CD14-positive monocyte (primary cell): ENCODE data around the gene NKPD1. TPM values are rescaled to one million over a fixed set of nuclear protein-coding genes. Genes with fewer than 3 reads are reported as not detected.

Experiments used
- DNase-seq, 3 donors: peaks; one replicate each; pipeline ENCODE4 v3.0.0-alpha.2; 2011 to 2022
- H2AFZ ChIP-seq: 2 replicates; pipeline ENCODE4 v1.6.0; 2012; ENCODE audit warnings: mild to moderate bottlenecking, low read depth, low read length, inconsistent platforms; ENCODE audit not compliant: insufficient read depth, poor library complexity, severe bottlenecking
- H3K27ac ChIP-seq, 2 donors: 1 replicate in 1 of 2; 2 replicates in 1 of 2; pipeline ENCODE4 v1.5.1; 2012 to 2013; ENCODE audit warnings: low read length in 2 of 2, control low read depth in 1 of 2, inconsistent platforms in 1 of 2, low read depth in 1 of 2, mild to moderate bottlenecking in 1 of 2
- H3K27me3 ChIP-seq, 2 donors: one replicate each; pipeline versions ENCODE4 v1.6.0 to v1.6.1; 2011 to 2013; ENCODE audit warnings: low read length in 2 of 2; ENCODE audit not compliant: control insufficient read depth in 2 of 2, insufficient read depth in 2 of 2
- H3K36me3 ChIP-seq, 2 donors: replicated peaks in 1 of 2; 1 replicate in 1 of 2; 2 replicates in 1 of 2; pipeline versions ENCODE4 v1.5.1 to v1.6.1; 2012 to 2013; ENCODE audit warnings: low read length in 2 of 2, control low read depth in 1 of 2, inconsistent platforms in 1 of 2, mild to moderate bottlenecking in 1 of 2; ENCODE audit not compliant: insufficient read depth in 2 of 2, control insufficient read depth in 1 of 2
- H3K4me1 ChIP-seq, 2 donors: 1 replicate in 1 of 2; 2 replicates in 1 of 2; pipeline versions ENCODE4 v1.5.1 to v1.6.1; 2012 to 2013; ENCODE audit warnings: low read length in 2 of 2, control low read depth in 1 of 2, inconsistent platforms in 1 of 2, mild to moderate bottlenecking in 1 of 2, moderate library complexity in 1 of 2; ENCODE audit not compliant: insufficient read depth in 2 of 2, control insufficient read depth in 1 of 2
- H3K4me2 ChIP-seq: replicated peaks from 2 replicates; pipeline ENCODE3; 2012; ENCODE audit warnings: low read length, moderate library complexity, mild to moderate bottlenecking; ENCODE audit not compliant: poor library complexity, severe bottlenecking; ENCODE audit errors: extremely low read depth
- H3K4me3 ChIP-seq, 3 experiments: fragments of 200-600 bp in 1 of 3; sonication (generic) in 1 of 3; replicated peaks in 1 of 3; 1 replicate in 2 of 3; 2 replicates in 1 of 3; pipeline ENCODE4 v1.5.1; 2011 to 2013; ENCODE audit warnings: low read length in 3 of 3, mild to moderate bottlenecking in 3 of 3, control low read depth in 2 of 3, low read depth in 2 of 3, inconsistent platforms in 1 of 3, moderate library complexity in 1 of 3
- H3K79me2 ChIP-seq: 2 replicates; pipeline ENCODE4 v1.6.0; 2012; ENCODE audit warnings: mild to moderate bottlenecking, control low read depth, inconsistent platforms, low read length, moderate library complexity; ENCODE audit not compliant: insufficient read depth
- H3K9ac ChIP-seq: 2 replicates; pipeline ENCODE4 v1.6.0; 2017; ENCODE audit warnings: low read length, mild to moderate bottlenecking; ENCODE audit not compliant: insufficient read depth, poor library complexity, severe bottlenecking
- H3K9me3 ChIP-seq, 2 donors: replicated peaks in 1 of 2; 1 replicate in 1 of 2; 2 replicates in 1 of 2; pipeline versions ENCODE4 v1.5.1 to v1.6.1; 2012 to 2013; ENCODE audit warnings: low read length in 2 of 2, control low read depth in 1 of 2; ENCODE audit not compliant: control insufficient read depth in 1 of 2, insufficient read depth in 1 of 2
- H4K20me1 ChIP-seq: 2 replicates; pipeline ENCODE4 v1.6.0; 2012; ENCODE audit warnings: mild to moderate bottlenecking, low read length, control low read depth, moderate library complexity; ENCODE audit not compliant: insufficient read depth
- H3K27ac Mint-ChIP-seq, 7 donors: one replicate each; pipeline ENCODE4 v1.8.0; 2020; ENCODE audit warnings: mild to moderate bottlenecking in 7 of 7, mixed read lengths in 7 of 7, moderate library complexity in 6 of 7, inconsistent platforms in 2 of 7
- H3K27me3 Mint-ChIP-seq, 3 donors: one replicate each; pipeline ENCODE4 v1.8.0; 2021 to 2022; ENCODE audit warnings: low read depth in 3 of 3, mild to moderate bottlenecking in 3 of 3, mixed read lengths in 3 of 3, moderate library complexity in 3 of 3, inconsistent platforms in 1 of 3
- H3K36me3 Mint-ChIP-seq, 2 donors: one replicate each; pipeline ENCODE4 v1.8.0; 2020; ENCODE audit warnings: mixed read lengths in 2 of 2, inconsistent platforms in 1 of 2, mild to moderate bottlenecking in 1 of 2
- H3K4me1 Mint-ChIP-seq: one replicate; pipeline ENCODE4 v1.8.0; 2020; ENCODE audit warnings: mild to moderate bottlenecking, mixed read lengths
- H3K4me3 Mint-ChIP-seq, 2 donors: one replicate each; pipeline ENCODE4 v1.8.0; 2020; ENCODE audit warnings: mild to moderate bottlenecking in 2 of 2, mixed read lengths in 2 of 2, moderate library complexity in 1 of 2
- H3K9me3 Mint-ChIP-seq, 7 donors: one replicate each; pipeline ENCODE4 v1.8.0; 2020 to 2022; ENCODE audit warnings: mixed read lengths in 7 of 7, mild to moderate bottlenecking in 6 of 7, moderate library complexity in 6 of 7, inconsistent platforms in 2 of 7
- WGBS: methylation state at CpG from one replicate; pipeline ENCODE4 v1.1.5; 2013; ENCODE audit warnings: missing lambda C conversion rate; ENCODE audit not compliant: insufficient coverage; 5-methylcytosine and 5-hydroxymethylcytosine counted together
- intact Hi-C, 2 donors: fragments of 100-400 bp; cut with micrococcal nuclease; formaldehyde crosslinking; loops; one replicate each; pipeline versions ENCODE4 v1.15.0 to v1.15.1; 2023
- polyA plus RNA-seq, 3 donors: library from polyadenylated mRNA; depleted of rRNA in 1 of 3; unstranded in 2 of 3; stranded (reverse) in 1 of 3; fragments of 300-500 nt in 2 of 3; fragments of >200 nt in 1 of 3; fragmentation: Illumina TruSeq in 2 of 3; gene quantifications; 1 replicate in 2 of 3; 2 replicates in 1 of 3; pipeline ENCODE4 v1.2.3, GENCODE V29; 2012 to 2021
- TF ChIP-seq, protein P1 (sequence below): fragments of 200-600 bp; IDR thresholded peaks from one replicate; pipeline ENCODE4 v1.8.0; 2022; ENCODE audit warnings: antibody characterized with exemption, mild to moderate bottlenecking

Gene NKPD1
- polyA plus RNA-seq, 3 donors, result 0.11 TPM; not detected in 2

DNA sequence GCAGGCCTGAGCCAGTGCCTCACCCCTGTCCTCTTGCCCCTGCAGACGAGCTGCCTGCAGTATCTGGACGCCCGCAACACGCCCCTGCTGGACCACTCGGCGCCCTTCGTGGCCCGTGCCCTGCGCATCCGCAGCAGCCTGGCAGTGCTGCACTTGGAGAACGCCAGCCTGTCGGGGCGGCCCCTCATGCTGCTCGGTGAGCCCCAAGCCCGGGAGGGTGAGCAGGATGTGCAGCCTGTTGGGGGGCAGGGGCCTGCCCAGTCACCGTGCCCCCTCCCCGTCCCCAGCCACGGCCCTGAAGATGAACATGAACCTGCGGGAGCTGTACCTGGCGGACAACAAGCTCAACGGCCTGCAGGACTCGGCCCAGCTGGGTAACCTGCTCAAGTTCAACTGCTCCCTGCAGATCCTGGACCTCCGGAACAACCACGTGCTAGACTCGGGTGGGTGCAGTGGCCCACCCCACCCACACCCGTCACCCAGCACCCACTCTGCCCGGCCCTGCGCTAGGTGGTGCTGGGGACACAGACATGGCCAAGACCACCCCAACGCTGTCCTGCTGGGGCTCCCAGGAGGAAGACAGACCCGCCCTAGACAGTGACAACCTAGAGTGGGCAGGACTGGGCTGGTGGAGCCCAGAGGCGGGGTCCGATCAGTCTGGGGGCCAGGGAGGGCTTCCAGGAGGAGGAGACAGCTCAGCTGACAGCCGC, 18.6 kb downstream of the NKPD1 start:
- TF ChIP-seq, protein P1, sequence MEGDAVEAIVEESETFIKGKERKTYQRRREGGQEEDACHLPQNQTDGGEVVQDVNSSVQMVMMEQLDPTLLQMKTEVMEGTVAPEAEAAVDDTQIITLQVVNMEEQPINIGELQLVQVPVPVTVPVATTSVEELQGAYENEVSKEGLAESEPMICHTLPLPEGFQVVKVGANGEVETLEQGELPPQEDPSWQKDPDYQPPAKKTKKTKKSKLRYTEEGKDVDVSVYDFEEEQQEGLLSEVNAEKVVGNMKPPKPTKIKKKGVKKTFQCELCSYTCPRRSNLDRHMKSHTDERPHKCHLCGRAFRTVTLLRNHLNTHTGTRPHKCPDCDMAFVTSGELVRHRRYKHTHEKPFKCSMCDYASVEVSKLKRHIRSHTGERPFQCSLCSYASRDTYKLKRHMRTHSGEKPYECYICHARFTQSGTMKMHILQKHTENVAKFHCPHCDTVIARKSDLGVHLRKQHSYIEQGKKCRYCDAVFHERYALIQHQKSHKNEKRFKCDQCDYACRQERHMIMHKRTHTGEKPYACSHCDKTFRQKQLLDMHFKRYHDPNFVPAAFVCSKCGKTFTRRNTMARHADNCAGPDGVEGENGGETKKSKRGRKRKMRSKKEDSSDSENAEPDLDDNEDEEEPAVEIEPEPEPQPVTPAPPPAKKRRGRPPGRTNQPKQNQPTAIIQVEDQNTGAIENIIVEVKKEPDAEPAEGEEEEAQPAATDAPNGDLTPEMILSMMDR, result no peak
- H3K4me3 ChIP-seq, result no peak overlapping the region
- H3K27ac ChIP-seq, result no peak overlapping the region
- H4K20me1 ChIP-seq, result peaks cover 11% of the 10 kb centered on the region
- H3K36me3 ChIP-seq, result peaks cover 40 to 45% of the 10 kb centered on the region in 2 donors
- no peak overlapping the region for H2AFZ ChIP-seq
- H3K9me3 ChIP-seq, result no peaks in the 10 kb centered on the region
- 97% methylated on average over 33 of the region's 33 CpGs for WGBS
- Mint-ChIP-seq H3K36me3 (peaks cover 21 to 30% of the 10 kb centered on the region in 2 donors), H3K27ac (peak overlapping the region in 1 of 7 donors; percentile 86), H3K4me1 (no peaks in the 10 kb centered on the region), H3K4me3 (no peak overlapping the region), H3K9me3 (no peaks in the 10 kb centered on the region), H3K27me3 (no peaks in the 10 kb centered on the region)
- intact Hi-C loops, result loop anchor here in 1 of 2 donors (10.0 kb wide), 1 partner anchor 203 kb away; the partner anchor contains the start of gene KLC3
- DNase-seq, result no peak
- no peaks in the 10 kb centered on the region for H3K27me3 ChIP-seq
- no peaks in the 10 kb centered on the region for H3K4me1 ChIP-seq
- peaks cover 4% of the 10 kb centered on the region for H3K79me2 ChIP-seq
- H3K4me2 ChIP-seq, result no peak overlapping the region
- H3K9ac ChIP-seq, result no peak overlapping the region

DNA sequence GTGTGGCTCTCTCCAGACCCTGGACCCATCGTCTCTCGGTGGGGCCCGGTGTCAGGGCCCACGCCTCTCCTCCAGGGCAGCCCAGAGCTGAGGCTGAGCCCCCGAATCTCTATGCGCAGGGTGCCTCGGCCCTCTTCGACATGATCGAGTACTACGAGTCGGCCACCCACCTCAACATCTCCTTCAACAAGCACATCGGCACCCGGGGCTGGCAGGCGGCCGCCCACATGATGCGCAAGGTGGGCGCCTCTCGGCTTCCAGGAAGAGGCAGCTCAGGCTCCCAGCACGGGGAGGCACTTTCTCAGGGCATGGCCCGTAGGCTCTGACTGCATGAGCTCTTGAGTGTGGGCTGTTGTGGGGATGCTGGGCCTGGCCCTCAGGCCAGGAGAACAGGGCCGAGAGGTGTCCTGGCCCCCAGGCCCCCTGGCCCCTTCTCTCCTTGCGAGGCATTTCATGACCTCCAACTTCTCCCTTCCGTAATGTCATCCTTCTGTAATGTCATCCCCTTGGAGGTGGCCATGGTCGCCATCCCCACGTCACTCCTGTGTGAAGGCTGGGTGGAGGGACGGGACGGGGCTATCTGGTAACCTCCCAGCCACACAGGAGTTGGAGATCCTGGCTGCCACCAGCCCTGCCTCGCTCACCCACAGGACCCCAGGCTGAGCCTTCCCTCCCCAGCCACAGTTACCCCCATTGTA, 19.4 kb downstream of the NKPD1 start:
- Histone ChIP-seq H3K4me2 (no peak overlapping the region), H3K36me3 (peaks cover 35 to 45% of the 10 kb centered on the region in 2 donors), H3K4me1 (no peaks in the 10 kb centered on the region), H4K20me1 (peaks cover 20% of the 10 kb centered on the region), H3K4me3 (no peak overlapping the region), H3K9me3 (no peaks in the 10 kb centered on the region), H3K79me2 (peaks cover 12% of the 10 kb centered on the region), H3K9ac (no peak overlapping the region), H3K27me3 (no peaks in the 10 kb centered on the region), H3K27ac (no peak overlapping the region), H2AFZ (no peak overlapping the region)
- Mint-ChIP-seq H3K27ac (peak overlapping the region in 1 of 7 donors; percentile 62), H3K27me3 (no peaks in the 10 kb centered on the region), H3K36me3 (peaks cover 21 to 27% of the 10 kb centered on the region in 2 donors), H3K4me1 (peaks cover 4% of the 10 kb centered on the region), H3K4me3 (no peak overlapping the region), H3K9me3 (no peaks in the 10 kb centered on the region)
- intact Hi-C loops, result loop anchor here in 1 of 2 donors (10.0 kb wide), 1 partner anchor 203 kb away; the partner anchor contains the start of gene KLC3
- WGBS, result 98% methylated on average over 17 of the region's 28 CpGs
- TF ChIP-seq, protein P1, result no peak
- DNase-seq, result no peak
